CD4-positive, alpha-beta T cell treated with Interleukin-15 for 1 hour (primary cell): Measurements from ENCODE around the gene WNT7A.

Experiments
- DNase-seq: peaks from one replicate; pipeline ENCODE4 v3.0.0-alpha.2; 2020

The WNT7A gene

DNA sequence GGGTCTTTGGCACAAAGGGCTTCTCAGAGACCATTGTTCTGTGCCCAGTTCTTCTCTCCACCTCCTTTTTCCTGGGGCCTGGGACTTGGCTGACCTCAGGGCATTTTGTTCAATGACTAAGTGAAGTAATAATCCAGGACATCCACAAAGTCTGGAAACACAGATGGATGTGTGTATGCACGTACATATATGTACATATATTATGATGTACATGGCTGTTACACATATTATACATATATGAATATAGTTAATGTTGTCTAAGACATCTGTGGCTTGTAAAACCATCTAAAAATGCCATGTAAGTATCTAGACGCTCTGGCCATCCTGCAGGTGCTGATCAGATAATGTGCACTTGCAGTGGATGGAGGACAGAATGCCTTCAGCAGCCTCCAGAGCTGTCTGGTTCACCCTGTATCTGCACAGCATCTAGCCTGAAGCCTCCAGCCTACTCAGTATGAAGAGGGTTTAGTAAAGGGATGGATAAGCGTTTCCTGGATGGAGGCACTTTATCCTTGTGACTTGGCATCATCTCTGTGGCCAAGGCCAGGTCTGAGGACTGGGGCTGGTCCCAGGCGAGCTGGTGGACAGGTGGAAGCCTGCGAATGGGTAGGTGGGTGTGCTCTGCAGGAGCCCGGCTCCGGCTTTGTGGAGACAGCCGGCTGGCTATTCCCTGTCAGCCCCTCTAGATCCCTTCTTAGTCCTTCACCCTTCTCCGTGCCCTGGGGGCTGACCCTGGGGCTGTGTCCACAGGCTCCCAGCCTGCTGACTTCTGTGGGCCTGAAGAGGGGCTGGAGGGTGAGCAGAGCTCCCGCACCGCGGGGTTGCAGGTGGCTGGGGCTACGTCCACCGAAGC, 88.4 kb downstream of the WNT7A start:
- no peak for DNase-seq

DNA sequence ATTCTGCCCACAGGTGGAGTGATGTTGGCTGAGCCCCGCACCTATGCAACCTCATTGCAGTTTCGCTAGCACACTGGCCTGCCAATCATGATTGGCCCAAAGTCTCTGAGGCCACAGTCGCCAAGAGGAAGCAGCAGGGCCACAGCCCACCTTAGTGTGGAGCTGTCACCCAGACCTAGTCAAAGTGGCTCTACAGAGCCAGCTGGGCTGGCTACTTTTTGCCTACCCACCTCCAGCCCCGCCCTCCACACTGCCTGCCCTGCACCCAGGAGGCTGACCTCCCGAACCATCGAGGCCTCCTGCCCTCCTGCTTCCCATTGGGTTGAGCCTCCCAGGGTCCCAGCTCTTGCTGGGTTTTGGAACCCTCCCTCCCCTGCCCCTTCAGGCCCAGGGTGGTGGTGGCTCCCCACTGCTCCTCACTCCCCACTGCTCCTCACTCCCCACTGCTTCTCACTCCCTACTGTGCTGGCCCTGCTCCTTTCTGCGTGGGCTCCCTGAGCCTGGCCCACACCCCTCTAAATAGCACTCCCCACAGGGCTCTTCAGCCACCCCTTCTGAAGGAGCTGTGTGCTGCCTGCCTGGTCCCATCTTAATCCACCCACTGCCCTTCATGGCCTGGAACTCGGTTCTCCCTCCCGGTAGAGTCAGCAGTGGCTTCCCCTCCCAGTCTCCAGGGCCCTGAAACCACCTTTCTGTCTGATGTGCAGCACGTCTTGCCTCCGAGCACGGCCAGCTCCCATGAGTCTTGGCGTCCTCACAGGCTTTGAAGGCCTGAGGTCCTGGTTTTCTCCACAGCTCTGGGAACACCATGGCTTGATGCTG, 89.3 kb downstream of the WNT7A start:
- DNase-seq = no peak

DNA sequence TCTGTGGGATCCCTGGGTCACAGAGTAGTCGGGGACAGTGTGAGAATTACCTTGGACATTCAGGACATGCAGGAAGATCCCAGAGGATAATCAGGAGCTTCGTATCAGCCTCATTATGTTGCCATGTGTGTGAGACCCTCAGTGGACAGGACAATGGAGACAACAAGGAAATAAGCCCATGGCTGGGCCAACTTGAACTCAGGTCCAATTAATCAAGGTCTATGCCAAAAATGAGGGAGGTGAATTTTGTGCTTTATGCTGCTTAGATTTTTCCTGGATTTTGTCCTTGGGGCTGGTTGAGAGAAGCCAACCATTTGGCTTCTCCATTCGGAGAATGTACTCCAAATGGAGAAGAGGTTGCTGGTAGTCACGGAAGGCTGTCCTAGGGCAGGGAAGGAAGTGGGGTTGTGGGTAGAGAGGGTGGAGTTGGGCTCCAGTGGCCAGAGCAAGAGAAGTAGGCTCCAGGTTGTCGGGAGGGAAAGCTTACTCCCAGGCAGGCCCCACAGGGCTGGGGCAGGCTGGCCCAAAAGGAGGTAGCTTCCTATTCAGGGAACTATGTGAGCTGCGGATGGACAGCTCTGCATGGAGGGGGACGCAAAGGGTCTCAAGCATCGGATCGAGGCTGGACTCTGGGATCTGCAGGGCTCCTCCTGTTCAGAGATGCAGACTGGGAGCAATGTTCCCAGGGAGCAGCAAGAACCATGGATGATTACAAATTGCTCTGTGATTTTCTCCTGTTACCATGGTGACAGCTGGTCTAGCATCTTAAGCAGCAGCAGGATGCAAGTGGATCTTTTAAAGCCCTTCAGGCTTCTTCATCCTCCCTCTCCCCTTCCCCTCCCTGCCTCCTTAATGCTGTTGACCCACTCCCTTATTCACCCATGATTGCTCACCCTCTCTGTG, 91.1 kb downstream of the WNT7A start:
- DNase-seq = no peak

DNA sequence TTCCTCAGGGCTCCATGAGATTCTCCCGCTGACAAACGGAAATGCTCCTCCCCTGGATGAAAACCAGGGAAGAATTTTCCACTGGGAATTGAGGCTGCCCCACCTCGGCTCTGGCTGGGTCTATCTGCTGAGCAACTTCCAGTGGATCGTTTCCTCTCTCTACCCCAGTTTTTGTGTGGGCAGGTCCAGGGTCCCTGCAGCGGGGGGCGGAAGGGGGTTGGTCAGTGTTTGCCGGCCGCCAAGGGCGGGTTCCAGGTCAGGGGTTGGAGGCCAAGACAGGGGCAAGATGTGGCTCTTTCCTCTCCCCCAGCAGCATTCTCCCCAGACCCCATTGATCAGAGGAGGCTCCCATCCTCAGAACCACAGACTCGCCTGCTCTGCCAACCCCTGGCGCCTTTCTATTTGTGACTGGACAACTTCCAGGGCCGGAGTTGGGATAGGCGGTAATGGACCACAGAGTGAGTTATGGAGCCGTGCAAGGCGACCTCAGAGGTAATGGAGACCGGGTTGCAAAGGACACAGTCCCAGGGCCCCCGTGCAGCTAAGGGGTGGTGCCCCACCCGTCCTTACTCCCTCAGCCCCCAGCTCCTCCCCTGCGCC, 92.2 kb downstream of the WNT7A start:
- DNase-seq = no peak

DNA sequence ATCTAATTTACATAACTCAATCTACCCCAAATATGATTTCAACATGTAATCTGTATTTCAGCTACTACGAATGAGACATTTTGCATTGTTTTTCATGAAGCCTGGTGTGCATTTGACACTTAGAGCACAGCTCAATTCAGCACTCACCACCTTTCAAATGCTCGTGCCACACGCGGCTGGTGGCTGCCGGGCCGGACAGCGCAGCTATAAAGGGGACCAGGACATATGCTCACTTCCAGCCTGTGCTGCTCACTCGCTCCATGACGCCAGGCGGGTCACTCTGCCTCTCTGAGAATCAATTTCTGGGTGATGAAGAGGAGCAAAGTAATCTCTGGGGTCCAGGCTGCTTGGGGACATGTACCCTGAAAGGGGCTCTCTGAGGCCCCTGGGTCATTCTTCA, 93.1 kb downstream of the WNT7A start:
- DNase-seq = no peak

DNA sequence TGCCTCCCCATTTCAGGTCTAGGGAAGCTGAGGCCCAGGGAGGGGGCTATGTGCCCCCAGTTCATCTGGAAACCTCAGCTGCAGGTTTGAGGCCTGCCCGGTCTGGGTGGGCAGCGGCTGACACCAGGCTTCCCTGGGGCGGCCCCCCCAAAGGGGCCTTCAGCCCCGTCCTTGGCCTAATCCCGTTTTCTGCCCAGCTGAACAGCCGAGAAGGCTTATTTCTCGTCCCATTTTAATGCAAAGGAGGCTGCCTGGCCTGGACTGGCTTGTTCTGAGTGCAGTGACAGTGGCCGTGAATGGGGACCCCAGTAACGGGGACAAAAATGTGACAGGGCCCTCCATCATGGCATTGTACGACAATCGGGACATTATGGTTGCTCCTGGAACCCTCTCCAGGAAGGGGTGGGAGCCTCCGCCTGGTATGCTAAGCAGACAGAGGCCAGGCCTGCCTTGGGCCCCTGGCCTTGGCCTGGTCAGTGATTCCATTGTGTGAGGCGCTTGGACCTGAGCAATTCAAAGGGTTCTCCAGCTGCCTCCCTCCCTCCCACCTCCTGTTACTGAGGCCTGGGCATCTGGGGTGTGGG, 93.9 kb downstream of the WNT7A start:
- DNase-seq = no peak

DNA sequence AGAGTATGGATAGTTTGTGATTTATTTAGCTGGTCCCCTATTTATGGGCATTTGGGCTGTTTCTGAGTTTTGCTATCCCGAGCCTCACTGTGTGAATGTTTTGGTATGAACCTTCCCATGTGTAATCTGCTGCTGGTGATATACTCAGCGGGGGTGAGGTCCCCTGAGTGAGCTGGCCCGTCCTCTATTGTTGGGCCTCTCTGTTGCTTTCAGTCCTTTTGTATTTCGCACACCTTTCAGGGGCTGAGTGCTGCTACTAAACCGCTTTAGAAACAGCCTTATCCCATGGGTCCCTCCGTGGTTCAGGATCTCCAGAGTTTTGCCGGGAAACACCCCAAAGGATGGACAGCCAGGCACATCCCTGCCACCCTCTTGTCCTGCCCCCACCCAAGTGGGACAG, 94.5 kb downstream of the WNT7A start:
- DNase-seq = no peak

DNA sequence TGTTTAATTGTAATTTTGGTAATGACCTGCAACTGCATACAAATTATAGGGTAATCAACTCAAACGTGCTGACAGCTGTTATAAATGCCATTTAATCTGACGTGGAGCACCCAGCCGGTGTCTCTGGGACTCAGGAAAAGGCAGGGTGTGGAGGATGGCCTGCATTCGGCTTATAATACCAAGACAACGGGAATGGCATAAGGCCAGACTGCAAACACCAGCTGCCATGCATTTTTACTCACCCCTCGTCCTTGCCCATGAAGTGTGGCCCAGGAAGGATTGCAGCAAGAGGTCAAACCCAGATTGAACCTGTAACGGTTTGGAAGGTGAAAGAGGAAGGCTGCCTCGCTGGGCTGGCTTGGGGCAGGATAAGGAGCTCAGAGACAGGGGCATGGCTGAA, 96.4 kb downstream of the WNT7A start:
- no peak for DNase-seq

DNA sequence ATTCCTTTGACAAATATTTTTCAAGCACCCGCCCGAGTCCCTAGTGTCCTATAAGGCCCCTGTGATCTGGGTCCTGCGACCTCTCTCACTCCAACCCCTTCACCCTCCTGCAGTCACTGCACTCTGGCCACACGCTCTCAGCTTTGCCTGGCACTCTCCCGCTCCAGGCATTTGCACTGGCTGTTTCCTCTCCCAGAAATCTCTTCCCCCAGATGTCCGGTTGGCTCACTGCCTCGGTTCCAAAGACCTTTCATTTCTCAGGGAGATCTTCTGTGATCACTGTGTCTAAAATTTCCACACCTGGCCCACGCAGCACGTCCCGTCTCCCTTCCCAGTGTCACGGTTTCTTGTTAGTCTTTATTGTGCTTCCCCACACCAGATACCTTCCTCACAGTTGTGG, 97.4 kb downstream of the WNT7A start:
- DNase-seq = no peak

DNA sequence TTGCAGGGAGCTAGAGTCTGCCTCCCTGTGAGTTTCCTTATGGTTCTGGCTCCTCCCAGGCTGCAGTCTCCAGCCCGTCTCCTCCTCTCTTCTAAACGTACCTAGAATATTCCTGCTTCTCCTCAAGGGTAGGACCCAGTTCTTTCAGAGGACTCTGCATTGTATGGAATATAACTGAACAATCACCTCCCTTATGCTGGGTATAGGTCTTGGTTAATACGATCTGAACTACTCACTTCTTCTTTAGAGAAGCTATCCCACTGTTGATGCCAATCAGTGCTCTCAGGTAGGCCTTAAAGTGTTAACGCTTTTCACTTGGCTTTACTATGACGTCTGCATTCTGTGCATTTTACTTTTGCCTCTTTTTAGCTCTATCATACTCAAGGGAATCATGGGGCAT, 98.5 kb downstream of the WNT7A start:
- DNase-seq = no peak

DNA sequence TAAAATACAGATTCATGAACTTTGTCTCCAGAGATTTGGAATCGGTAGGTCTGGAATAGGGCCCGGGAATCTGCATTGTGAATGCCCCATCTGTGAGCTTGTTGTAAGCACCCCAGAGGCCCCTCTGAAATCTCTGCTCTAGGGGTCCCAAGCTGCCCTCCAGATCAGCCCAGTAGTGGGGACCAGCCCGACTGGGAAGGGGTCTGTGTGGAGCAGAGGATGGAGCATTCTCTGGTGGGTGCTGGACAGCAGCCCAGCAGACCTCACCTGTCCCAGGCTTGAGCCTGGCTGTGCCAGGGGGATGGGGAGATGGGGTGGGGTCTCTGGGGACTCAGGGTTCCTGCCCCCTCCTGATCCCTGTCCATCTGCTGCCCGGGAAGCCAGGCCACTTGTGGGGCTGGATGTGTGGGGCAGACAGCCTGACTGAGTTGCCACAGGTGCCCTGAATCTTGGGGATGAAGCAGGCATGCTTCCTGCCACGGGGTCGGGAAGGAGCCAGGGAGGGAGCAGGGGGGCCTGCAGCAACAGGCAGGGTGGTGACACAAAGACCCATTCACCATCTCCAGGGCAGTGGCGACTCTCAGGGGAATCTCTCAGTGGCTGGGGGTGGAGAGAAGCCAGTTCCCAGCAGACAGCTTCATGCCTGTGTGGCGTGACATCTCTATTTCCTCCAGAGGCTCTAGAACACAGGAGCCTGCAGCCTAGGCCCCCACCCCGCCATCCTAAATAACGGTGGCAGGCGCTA, 99.3 kb downstream of the WNT7A start:
- no peak for DNase-seq

DNA sequence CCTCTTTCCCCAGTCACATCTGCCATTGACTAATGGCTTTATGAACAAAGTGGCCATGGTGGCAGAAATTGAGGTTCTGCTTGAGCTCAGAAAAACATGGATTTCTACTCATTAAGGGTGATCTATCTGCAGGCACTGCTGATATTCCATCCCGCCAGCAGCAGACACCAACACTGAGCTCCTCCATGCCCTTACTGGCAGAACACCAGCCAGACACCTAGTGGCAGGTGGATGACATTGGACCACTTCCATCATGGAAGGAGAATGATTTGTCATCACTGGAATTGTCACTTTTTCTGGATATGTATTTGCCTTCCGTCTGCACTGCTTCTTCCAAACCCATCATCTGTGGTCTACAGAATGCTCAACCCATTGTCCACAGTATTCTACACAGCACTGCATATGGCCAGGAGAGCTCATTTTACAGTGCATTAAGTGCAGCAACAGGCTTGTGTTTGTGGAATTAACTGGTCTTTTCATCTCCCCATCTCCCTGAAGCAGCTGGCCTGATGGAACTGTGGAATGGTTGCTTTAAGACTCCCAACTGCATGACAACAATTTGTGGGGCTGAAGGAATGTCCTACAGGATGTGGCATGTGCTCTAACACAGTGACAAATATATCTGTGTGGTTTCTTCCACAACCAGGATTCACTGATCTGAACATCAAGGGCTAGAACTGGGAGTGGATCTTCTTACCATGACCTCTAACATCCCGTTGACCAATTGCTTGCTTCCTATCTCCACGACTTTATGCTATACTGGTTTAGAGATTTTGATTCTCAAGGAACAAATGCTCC, 103.4 kb downstream of the WNT7A start:
- DNase-seq = no peak

DNA sequence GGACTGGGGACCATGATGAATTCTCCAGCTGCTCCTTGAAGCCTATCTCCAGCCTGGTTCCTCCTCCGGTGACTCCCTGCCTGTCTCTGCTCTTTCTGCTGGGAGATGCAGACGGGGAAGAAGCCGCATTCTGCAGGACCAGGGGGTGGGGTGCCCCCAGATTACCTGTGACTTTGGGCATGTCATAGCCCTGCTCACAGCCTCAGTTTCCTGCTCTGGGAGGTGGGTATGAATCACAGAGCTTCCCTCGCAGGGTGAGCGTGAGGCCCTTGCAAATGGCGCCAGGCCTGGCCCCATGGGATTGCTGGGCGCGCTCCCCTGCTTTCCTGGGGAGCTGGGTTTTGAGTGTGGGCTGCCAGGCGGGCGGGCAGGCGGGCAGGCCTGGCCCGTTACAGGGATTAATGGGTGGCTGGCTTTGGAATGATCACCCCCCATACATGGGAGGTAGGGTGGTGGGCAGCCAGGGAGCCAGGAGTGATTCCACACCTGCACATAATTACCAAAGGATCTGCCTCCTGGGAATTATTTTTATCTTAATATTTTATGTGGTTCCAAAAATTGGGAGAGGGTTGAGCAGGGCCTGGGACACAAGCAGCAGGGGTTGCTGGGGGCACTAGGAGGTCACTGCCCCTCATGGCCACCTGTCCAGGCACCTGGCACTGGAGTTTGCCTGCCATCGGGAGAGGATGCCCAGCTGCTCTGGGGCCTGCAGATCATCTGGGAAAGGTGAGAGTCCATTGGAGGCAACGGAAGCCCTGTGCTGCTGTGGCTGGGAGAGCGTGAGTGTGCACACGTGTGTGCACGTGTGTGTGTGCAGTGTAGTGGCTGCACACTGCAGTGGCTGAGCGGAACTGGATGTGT, 106.8 kb downstream of the WNT7A start:
- DNase-seq = no peak

DNA sequence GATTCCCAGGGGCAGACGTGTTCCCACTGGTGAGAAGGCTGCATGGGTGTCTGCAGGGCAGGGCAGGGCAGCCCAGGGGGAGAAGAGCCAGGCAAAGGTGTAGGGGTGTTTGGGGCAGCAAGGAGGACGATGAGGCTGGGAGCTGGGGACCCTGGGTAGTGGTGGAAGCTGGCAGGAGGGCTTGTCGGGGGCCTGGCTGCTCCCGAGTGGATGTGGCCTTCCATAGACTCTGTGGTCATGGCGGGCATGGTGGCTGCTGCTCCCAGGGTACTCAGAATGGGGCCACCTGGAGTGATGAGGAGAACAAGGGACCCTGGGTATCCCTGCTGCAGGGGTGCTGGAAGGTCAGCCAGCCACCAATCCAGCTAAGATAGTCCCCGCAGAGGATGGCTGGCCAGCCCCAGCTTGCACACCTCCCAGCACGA, 107.5 kb downstream of the WNT7A start:
- no peak for DNase-seq

DNA sequence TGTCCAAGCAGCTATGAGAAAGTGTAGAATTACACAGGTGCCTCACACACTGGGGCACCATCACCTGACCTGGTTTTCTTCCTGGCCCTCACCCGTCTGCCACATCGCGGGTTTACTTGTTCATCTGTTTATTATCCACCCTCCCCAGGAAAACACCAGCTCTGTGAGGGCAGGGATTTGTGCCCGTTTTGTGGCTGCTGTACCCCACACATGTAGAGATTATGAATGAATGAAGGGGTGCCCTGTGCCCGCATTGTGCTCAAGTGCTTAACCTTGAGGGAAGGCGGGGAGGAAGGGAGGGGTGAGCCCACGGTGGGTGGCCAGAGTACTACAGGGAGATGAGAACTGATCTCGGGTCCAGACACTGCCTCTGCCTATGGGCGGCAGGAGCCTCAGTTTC, 108.4 kb downstream of the WNT7A start:
- no peak for DNase-seq

DNA sequence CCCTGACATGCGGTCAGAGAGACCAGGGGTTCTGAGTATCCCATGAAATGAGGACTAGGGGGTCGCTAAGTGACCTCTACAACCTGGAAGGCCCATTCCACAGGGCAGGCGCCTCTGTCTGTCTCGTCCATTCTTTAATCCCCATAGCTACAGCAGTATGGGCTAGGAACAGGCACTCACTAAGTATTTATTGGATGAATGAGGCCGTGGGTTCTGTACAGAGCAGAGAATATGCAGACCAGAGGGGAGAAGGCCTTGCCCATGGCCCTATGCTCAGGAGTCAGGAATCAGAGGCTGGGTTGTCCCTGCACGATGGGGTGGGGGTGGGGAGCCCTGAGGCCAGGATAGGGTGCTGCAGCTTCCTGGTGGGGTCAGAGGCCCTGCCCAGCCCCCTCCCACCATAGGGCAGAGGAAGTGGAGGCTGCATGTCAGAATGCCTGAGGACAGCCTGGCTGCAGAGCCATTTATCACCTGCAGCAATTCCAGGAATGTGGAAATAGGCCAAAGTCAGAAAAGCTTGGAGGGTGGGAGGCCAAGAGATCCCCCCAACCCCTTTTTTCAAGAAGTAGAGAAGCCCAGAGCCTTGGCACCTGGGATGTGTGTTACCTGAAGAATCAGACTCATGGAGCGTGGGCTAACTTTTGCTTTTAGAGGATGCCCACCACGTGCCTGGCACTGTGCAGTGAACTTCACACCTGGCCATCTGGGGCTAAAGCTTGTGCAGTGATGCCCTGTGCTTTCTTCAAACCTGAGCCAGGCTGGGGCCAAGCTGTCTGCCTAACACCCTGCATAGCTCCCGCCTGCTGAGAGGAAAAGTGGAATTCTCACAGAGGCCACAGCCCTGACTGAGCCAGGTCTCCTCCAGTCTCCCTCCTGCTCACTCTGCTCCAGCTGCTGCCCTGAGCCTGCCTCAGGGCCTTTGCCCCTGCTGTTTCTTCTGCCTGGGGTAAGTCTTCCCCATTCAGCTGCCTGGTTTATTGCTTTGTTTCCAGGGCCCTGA, 109.4 kb downstream of the WNT7A start:
- no peak for DNase-seq

DNA sequence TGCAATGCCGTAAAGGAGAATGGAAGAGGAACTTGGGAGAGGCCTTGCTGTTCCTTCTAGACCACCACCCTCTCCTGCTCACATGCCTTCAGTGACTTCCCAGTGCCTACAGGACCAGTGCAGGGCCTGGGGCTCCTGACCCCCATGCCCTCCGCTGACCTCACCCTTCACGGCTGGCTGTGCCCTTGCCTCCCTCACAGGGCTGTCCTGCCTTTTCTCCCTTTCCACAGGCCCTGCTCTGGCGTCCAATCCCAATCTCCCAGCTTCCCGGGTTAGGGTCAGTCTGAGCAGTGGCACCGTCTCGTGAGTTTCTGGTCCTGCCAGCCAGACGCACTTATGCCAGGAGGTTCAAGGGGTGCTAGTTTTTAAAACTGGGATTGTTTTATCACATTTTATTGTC, 110.4 kb downstream of the WNT7A start:
- no peak for DNase-seq

DNA sequence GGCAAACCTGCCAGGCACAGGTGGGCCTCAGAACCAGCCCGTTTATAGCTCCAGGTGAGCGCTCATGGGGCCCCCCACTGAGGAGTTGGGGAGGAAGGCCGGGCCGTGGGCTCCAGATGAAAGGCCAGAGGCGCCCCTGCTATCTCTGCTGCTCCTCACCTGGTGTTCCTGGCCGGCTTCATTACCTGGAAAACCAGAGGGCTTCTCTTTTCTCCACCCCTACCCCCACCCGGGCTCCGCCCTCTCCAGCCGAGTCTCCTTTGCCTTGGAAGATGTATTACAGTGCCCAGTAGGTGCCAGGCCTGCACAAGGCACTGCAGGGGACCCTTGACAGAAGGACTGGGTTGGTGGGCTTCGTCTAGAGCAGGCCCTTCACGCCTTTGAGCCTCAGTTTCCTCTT, 111.4 kb downstream of the WNT7A start:
- DNase-seq = no peak
